IPS-20b (cell line): Measurements from ENCODE around the gene CASP9.
"Not testable (repeated sequence)": the region's sequence is repeated elsewhere in the genome, so short reads cannot be mapped to it uniquely, and the experiment has no call there.

Experiments used
- H3K27ac ChIP-seq: one replicate; pipeline ENCODE4 v1.5.1; 2013; ENCODE audit warnings: low read length
- H3K27me3 ChIP-seq: 2 replicates; pipeline ENCODE4 v1.6.1; 2013; ENCODE audit warnings: mild to moderate bottlenecking, low read length, inconsistent platforms; ENCODE audit not compliant: insufficient read depth
- H3K36me3 ChIP-seq: 2 replicates; pipeline ENCODE4 v1.6.1; 2013; ENCODE audit warnings: low read depth, mild to moderate bottlenecking, inconsistent platforms, low read length, moderate library complexity; ENCODE audit not compliant: insufficient read depth
- H3K4me1 ChIP-seq: 2 replicates; pipeline ENCODE4 v1.6.1; 2013; ENCODE audit warnings: mild to moderate bottlenecking, control low read depth, inconsistent platforms, low read length, moderate library complexity; ENCODE audit not compliant: insufficient read depth
- H3K4me3 ChIP-seq: 2 replicates; pipeline ENCODE4 v1.5.1; 2013; ENCODE audit warnings: mild to moderate bottlenecking, low read length, inconsistent platforms
- H3K9ac ChIP-seq: 2 replicates; pipeline ENCODE4 v1.6.1; 2013; ENCODE audit warnings: low read depth, mild to moderate bottlenecking, inconsistent platforms, low read length, moderate library complexity
- H3K9me3 ChIP-seq: 2 replicates; pipeline ENCODE4 v1.6.1; 2013; ENCODE audit warnings: mild to moderate bottlenecking, low read depth, low read length, inconsistent platforms; ENCODE audit not compliant: insufficient read depth

The CASP9 gene

GRCh38 chr1:15476927-15477326 is 47.1 kb downstream of the CASP9 start:
- Histone ChIP-seq H3K4me1 (no peaks in the 10 kb centered on the region), H3K27ac (no peak overlapping the region), H3K27me3 (no peaks in the 10 kb centered on the region), H3K4me3 (no peak overlapping the region), H3K9ac (no peak overlapping the region), H3K9me3 (no peaks in the 10 kb centered on the region), H3K36me3 (no peaks in the 10 kb centered on the region)

GRCh38 chr1:15475752-15476314 is 48.2 kb downstream of the CASP9 start, which contains the start of gene CELA2B:
Gene CELA2B, plus strand, starts transcription at chr1:15476104. Its CDS starts 22 bp downstream, at chr1:15476126.
- Histone ChIP-seq H3K36me3 (no peaks in the 10 kb centered on the region), H3K4me1 (no peaks in the 10 kb centered on the region), H3K27ac (no peak within 1 kb of the TSS), H3K9me3 (no peaks in the 10 kb centered on the region), H3K27me3 (no peaks in the 10 kb centered on the region), H3K4me3 (no peak within 1 kb of the TSS), H3K9ac (no peak within 1 kb of the TSS)

GRCh38 chr1:15472587-15472986 is 51.4 kb downstream of the CASP9 start:
- Histone ChIP-seq H3K27ac (no peak overlapping the region), H3K27me3 (no peaks in the 10 kb centered on the region), H3K4me3 (no peak overlapping the region), H3K4me1 (no peaks in the 10 kb centered on the region), H3K9ac (no peak overlapping the region), H3K36me3 (no peaks in the 10 kb centered on the region), H3K9me3 (no peaks in the 10 kb centered on the region)

DNA sequence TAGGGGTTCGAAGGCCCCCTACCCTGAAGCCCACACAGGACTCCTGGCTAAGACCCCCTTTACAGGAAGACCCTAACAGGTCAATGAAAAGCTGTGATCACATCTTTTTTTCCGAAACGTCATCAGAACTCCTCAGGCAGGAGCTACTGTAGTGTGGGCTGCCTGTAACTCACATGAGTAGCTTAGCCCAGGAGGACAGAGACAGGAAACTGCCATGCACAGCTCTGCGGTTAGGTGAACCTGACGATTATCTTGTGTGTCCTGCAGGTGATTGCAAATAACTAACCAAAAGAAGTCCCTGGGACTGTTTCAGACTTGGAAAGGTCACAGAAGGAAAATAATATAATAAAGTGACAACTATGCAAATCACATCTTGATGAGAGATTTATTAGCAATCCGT is 52.3 kb downstream of the CASP9 start:
- H3K27me3 ChIP-seq, H3K27ac ChIP-seq, H3K9me3 ChIP-seq, H3K36me3 ChIP-seq, H3K9ac ChIP-seq, H3K4me1 ChIP-seq, H3K4me3 ChIP-seq: not testable (repeated sequence)

GRCh38 chr1:15471067-15471466 is 52.9 kb downstream of the CASP9 start:
- H3K4me3 ChIP-seq, H3K27me3 ChIP-seq, H3K9ac ChIP-seq, H3K36me3 ChIP-seq, H3K4me1 ChIP-seq, H3K27ac ChIP-seq, H3K9me3 ChIP-seq: not testable (repeated sequence)

DNA sequence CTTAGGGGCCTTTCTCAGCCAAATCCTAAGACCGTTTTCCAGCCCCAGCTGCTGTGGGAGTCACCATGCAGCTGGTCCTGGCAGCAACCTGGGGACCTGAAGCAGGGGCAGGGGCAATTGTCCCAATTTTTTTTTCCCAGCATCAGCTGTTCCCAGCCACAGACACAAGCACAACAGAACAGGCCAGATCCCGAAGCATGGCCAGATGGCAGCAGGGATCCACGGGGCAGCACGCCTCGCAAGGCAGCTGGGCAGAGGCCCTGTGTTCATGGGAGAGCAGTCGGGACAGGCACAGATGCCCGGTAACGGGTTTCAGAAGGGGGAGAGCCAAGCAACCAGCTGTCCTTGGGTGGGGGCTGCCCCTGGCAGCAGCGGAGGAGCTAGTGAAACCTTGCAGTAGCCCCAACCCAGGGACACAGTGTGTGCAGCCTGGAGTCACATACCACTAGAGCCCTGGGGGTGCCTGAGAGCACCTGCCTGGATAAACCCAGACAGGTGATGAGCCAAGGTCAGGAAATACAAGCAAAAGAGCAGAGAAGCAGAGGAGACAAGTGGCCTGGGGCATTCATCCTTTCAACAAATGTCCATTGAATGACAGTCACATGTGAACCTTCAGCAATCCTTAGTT is 54.1 kb downstream of the CASP9 start:
- H3K4me3 ChIP-seq, H3K36me3 ChIP-seq, H3K27ac ChIP-seq, H3K9me3 ChIP-seq, H3K27me3 ChIP-seq, H3K9ac ChIP-seq, H3K4me1 ChIP-seq: not testable (repeated sequence)

DNA sequence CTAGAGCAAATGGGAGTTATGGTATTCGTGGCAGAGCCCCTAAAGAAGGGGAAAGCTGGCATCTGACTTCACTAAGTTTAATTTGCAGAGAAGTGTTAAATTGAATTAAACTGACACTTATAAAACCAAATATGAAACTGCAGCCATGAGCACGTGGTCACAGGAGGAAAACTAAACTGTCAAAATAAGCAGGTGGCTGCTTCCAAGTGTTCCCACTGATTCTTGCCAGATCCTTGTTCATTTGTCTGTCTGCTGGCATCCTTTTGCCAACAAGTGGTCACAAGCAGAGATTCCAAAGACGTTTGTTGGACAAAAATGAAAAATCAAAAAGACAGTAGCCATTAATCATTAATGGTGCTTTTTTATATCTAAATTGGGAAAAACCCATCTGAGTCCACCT is 54.7 kb downstream of the CASP9 start:
- Histone ChIP-seq H3K9me3 (no peaks in the 10 kb centered on the region), H3K4me3 (no peak overlapping the region), H3K9ac (no peak overlapping the region), H3K4me1 (no peaks in the 10 kb centered on the region), H3K36me3 (no peaks in the 10 kb centered on the region), H3K27ac (no peak overlapping the region), H3K27me3 (no peaks in the 10 kb centered on the region)

DNA sequence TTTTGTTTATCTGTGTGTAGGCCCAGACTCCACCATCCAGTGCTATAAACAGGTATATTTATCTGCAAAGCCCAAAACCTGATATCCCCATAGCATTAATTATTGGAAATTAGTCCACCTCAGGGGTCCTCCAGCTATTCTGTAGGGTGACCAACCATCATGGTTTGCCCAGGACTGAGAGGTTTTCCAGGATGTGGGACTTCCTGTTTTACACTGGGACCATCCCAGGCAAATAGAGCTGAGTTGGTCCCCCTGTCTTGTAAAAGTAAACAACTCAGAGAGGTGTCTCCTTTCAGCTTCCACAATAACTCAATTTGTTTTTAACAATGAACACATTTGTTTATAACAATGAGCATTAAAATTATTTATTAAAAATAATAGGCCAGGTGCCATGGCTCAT is 55.9 kb downstream of the CASP9 start:
- Histone ChIP-seq H3K27ac (no peak overlapping the region), H3K9me3 (no peaks in the 10 kb centered on the region), H3K4me3 (no peak overlapping the region), H3K4me1 (no peaks in the 10 kb centered on the region), H3K36me3 (no peaks in the 10 kb centered on the region), H3K9ac (no peak overlapping the region), H3K27me3 (no peaks in the 10 kb centered on the region)

- not testable (repeated sequence) for H3K4me3 ChIP-seq, H3K9me3 ChIP-seq, H3K4me1 ChIP-seq, H3K9ac ChIP-seq, H3K27me3 ChIP-seq, H3K27ac ChIP-seq, H3K36me3 ChIP-seq
Observed at GRCh38 chr1:15466955-15467625, 56.9 kb downstream of the CASP9 start.

- H3K4me3 ChIP-seq: no peak overlapping the region
- H3K36me3 ChIP-seq: no peaks in the 10 kb centered on the region
- no peak overlapping the region for H3K9ac ChIP-seq
- H3K9me3 ChIP-seq: no peaks in the 10 kb centered on the region
- H3K4me1 ChIP-seq: no peaks in the 10 kb centered on the region
- H3K27me3 ChIP-seq: no peaks in the 10 kb centered on the region
- no peak overlapping the region for H3K27ac ChIP-seq
Observed at GRCh38 chr1:15465674-15466073, 58.3 kb downstream of the CASP9 start.

GRCh38 chr1:15463926-15464322 is 60.1 kb downstream of the CASP9 start:
- H3K36me3 ChIP-seq, H3K27me3 ChIP-seq, H3K4me3 ChIP-seq, H3K9me3 ChIP-seq, H3K27ac ChIP-seq, H3K4me1 ChIP-seq, H3K9ac ChIP-seq: not testable (repeated sequence)

DNA sequence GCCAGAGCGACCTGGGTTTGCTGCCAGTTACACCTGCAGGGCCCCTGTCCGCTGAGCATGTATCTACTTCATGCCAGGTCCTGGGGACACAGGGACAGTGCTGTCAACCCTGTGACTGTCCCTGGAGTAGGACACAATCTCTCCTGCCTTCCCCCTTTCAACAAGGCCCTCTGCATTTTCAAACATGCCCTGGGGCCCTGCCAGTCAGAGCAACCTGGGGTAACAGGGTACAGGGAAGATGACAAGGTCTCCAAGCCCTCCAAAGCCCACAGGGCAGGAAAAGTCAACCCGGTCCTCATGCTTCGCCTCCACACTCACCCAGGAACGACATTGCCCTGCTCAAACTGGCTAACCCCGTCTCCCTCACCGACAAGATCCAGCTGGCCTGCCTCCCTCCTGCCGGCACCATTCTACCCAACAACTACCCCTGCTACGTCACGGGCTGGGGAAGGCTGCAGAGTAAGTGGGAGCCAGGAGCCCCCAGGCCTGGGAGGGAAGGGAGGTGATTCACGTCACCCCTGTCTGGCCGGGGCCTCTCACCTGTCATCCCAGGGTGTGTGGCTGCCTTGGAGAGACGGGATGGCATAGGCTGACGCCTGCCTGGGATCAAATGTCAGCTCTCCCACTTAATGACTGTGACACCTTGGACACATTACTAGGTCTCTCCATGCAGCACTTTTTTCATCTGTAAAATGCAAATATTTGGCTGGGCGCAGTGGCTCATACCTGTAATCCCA is 60.8 kb downstream of the CASP9 start:
- H3K9me3 ChIP-seq, H3K36me3 ChIP-seq, H3K9ac ChIP-seq, H3K4me3 ChIP-seq, H3K27ac ChIP-seq, H3K4me1 ChIP-seq, H3K27me3 ChIP-seq: not testable (repeated sequence)
